Measurements from ENCODE around the gene LSM10. TPM values are rescaled to one million over a fixed set of nuclear protein-coding genes. Genes with fewer than 3 reads are reported as not detected.
A peak's percentile ranks its signal among the peaks of the same experiment; 100 is the strongest.

Gene LSM10
- total and polyA plus RNA-seq, 2 donors (not counting 1 experiment from before 2014, with no cell fraction given), result 19.2 to 33.5 TPM

GRCh38 chr1:36436821-36437220 is 39.1 kb upstream of the LSM10 start:
- H4K20me1 ChIP-seq (ENCODE audit: control insufficient read depth, extremely low read depth, insufficient read depth, low read length), result no peaks in the 10 kb centered on the region
- no peak overlapping the region for H3K9ac ChIP-seq (ENCODE audit: insufficient read depth, low read length)
- no peaks in the 10 kb centered on the region for H3K36me3 ChIP-seq (ENCODE audit: control insufficient read depth, insufficient read depth, low read length)
- H3K27me3 ChIP-seq (ENCODE audit: control insufficient read depth, insufficient read depth, low read length), result no peaks in the 10 kb centered on the region
- no peak overlapping the region for H3K4me2 ChIP-seq (ENCODE audit: extremely low read depth, insufficient read depth, low read length)
- no peaks in the 10 kb centered on the region for H3K79me2 ChIP-seq (ENCODE audit: control insufficient read depth, insufficient read depth, low read length)
- TF ChIP-seq CTCF (conservative IDR thresholded peaks at IDR 0.05 in 1 of 2, IDR thresholded peaks at IDR 0.05 in 1 of 2; ENCODE audit: low read depth in 1 of 2, low read length in 2 of 2) (no peak), EZH2 (IDR thresholded peaks at IDR 0.05; ENCODE audit: low read length, missing control alignments) (no peak)
- H3K9me3 ChIP-seq (ENCODE audit: control insufficient read depth, insufficient read depth, low read depth, low read length), result no peaks in the 10 kb centered on the region
- peak in 1 of 2 donors; percentile 71 for DNase-seq (ENCODE audit: low read depth in 2 of 2)
- no peaks in the 10 kb centered on the region for H3K4me1 ChIP-seq (ENCODE audit: control insufficient read depth, extremely low read depth, insufficient read depth, low read length)
- H3K4me3 ChIP-seq (replicated peaks in 1 of 4; ENCODE audit: control extremely low read depth in 1 of 4, insufficient read depth in 1 of 4, low read depth in 3 of 4, low read length in 4 of 4), result no peak overlapping the region
- H3K27ac ChIP-seq (ENCODE audit: insufficient read depth, low read length), result no peak overlapping the region
- no peak overlapping the region for H2AFZ ChIP-seq (ENCODE audit: low read length)

- no peaks in the 10 kb centered on the region for H4K20me1 ChIP-seq (ENCODE audit: control insufficient read depth, extremely low read depth, insufficient read depth, low read length)
- H3K9ac ChIP-seq (ENCODE audit: insufficient read depth, low read length), result no peak overlapping the region
- H3K4me3 ChIP-seq (replicated peaks in 1 of 4; ENCODE audit: control extremely low read depth in 1 of 4, insufficient read depth in 1 of 4, low read depth in 3 of 4, low read length in 4 of 4), result no peak overlapping the region
- DNase-seq (ENCODE audit: low read depth in 2 of 2), result no peak
- no peaks in the 10 kb centered on the region for H3K9me3 ChIP-seq (ENCODE audit: control insufficient read depth, insufficient read depth, low read depth, low read length)
- H3K79me2 ChIP-seq (ENCODE audit: control insufficient read depth, insufficient read depth, low read length), result no peaks in the 10 kb centered on the region
- H3K36me3 ChIP-seq (ENCODE audit: control insufficient read depth, insufficient read depth, low read length), result no peaks in the 10 kb centered on the region
- no peaks in the 10 kb centered on the region for H3K27me3 ChIP-seq (ENCODE audit: control insufficient read depth, insufficient read depth, low read length)
- TF ChIP-seq CTCF (conservative IDR thresholded peaks at IDR 0.05 in 1 of 2, IDR thresholded peaks at IDR 0.05 in 1 of 2; ENCODE audit: low read depth in 1 of 2, low read length in 2 of 2), result no peak
- TF ChIP-seq EZH2 (IDR thresholded peaks at IDR 0.05; ENCODE audit: low read length, missing control alignments), result no peak
- no peak overlapping the region for H3K4me2 ChIP-seq (ENCODE audit: extremely low read depth, insufficient read depth, low read length)
- H2AFZ ChIP-seq (ENCODE audit: low read length), result no peak overlapping the region
- H3K4me1 ChIP-seq (ENCODE audit: control insufficient read depth, extremely low read depth, insufficient read depth, low read length), result no peaks in the 10 kb centered on the region
- no peak overlapping the region for H3K27ac ChIP-seq (ENCODE audit: insufficient read depth, low read length)
Measured at GRCh38 chr1:36433102-36433501, 35.4 kb upstream of the LSM10 start.

GRCh38 chr1:36432616-36433015 is 34.9 kb upstream of the LSM10 start:
- no peak for DNase-seq (ENCODE audit: low read depth in 2 of 2)
- no peaks in the 10 kb centered on the region for H3K27me3 ChIP-seq (ENCODE audit: control insufficient read depth, insufficient read depth, low read length)
- TF ChIP-seq CTCF (conservative IDR thresholded peaks at IDR 0.05 in 1 of 2, IDR thresholded peaks at IDR 0.05 in 1 of 2; ENCODE audit: low read depth in 1 of 2, low read length in 2 of 2) (no peak), EZH2 (IDR thresholded peaks at IDR 0.05; ENCODE audit: low read length, missing control alignments) (no peak)
- H2AFZ ChIP-seq (ENCODE audit: low read length), result no peak overlapping the region
- H3K27ac ChIP-seq (ENCODE audit: insufficient read depth, low read length), result no peak overlapping the region
- no peak overlapping the region for H3K4me2 ChIP-seq (ENCODE audit: extremely low read depth, insufficient read depth, low read length)
- no peaks in the 10 kb centered on the region for H3K36me3 ChIP-seq (ENCODE audit: control insufficient read depth, insufficient read depth, low read length)
- no peaks in the 10 kb centered on the region for H3K79me2 ChIP-seq (ENCODE audit: control insufficient read depth, insufficient read depth, low read length)
- no peaks in the 10 kb centered on the region for H3K4me1 ChIP-seq (ENCODE audit: control insufficient read depth, extremely low read depth, insufficient read depth, low read length)
- no peaks in the 10 kb centered on the region for H3K9me3 ChIP-seq (ENCODE audit: control insufficient read depth, insufficient read depth, low read depth, low read length)
- no peak overlapping the region for H3K9ac ChIP-seq (ENCODE audit: insufficient read depth, low read length)
- H4K20me1 ChIP-seq (ENCODE audit: control insufficient read depth, extremely low read depth, insufficient read depth, low read length), result no peaks in the 10 kb centered on the region
- H3K4me3 ChIP-seq (replicated peaks in 1 of 4; ENCODE audit: control extremely low read depth in 1 of 4, insufficient read depth in 1 of 4, low read depth in 3 of 4, low read length in 4 of 4), result no peak overlapping the region
